GM21576 (cell line): ENCODE data around the gene TSPAN33.
"Not testable (repeated sequence)": the region's sequence is repeated elsewhere in the genome, so short reads cannot be mapped to it uniquely, and the experiment has no call there.

Source experiments
- ATAC-seq: cut with Tn5 transposase; IDR thresholded peaks from one replicate; pipeline ENCODE4 v1.9.1; 2021; ENCODE audit warnings: mild to moderate bottlenecking, moderate library complexity; ENCODE audit not compliant: unreplicated experiment

TSPAN33 gene

DNA sequence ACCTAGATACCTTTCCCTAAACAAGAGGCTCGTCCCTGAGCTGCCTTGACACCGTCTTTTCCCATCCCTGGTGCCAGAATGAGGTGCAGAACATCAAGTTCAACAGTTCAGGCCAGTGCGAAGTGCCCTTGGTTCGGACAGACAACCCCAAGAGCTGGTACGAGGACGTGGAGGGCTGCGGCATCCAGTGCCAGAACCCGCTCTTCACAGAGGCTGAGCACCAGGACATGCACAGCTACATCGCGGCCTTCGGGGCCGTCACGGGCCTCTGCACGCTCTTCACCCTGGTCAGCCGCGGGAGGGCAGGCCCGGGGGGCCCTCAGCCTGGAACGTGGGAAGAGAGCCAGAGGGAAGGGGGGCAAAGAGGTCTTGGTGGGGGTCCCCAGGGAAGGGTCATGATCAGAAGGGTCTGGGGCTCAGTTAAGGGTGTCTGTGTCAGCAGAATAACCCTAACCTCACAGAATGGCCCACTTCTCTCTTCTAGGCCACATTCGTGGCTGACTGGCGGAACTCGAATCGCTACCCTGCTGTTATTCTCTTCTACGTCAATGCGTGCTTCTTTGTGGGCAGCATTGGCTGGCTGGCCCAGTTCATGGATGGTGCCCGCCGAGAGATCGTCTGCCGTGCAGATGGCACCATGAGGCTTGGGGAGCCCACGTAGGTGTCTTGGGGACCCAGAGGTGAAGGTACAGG, 60.8 kb downstream of the TSPAN33 start:
- ATAC-seq = no peak

DNA sequence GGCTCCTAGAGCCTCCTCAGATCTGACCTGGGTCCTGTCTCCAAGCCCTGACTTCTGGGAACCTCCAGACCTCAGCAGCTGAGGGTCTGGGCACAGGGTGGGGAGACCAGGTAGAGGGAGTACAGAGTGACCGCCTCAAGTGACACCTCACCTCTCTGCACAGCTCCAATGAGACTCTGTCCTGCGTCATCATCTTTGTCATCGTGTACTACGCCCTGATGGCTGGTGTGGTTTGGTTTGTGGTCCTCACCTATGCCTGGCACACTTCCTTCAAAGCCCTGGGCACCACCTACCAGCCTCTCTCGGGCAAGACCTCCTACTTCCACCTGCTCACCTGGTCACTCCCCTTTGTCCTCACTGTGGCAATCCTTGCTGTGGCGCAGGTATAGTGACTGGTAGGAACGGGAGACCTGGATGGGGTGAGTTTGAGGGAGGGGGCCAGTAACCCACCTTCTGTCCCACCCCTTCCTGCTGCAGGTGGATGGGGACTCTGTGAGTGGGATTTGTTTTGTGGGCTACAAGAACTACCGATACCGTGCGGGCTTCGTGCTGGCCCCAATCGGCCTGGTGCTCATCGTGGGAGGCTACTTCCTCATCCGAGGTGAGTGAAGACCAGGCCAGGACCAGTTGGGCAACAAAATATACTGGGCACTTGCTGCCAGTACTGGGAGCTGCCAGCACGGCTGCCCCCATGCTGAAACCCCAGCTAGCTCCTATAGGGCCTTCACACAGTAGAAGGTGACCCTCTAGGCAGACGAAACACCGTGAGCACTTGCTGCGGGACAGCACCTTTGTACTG, 61.7 kb downstream of the TSPAN33 start:
- no peak for ATAC-seq

DNA sequence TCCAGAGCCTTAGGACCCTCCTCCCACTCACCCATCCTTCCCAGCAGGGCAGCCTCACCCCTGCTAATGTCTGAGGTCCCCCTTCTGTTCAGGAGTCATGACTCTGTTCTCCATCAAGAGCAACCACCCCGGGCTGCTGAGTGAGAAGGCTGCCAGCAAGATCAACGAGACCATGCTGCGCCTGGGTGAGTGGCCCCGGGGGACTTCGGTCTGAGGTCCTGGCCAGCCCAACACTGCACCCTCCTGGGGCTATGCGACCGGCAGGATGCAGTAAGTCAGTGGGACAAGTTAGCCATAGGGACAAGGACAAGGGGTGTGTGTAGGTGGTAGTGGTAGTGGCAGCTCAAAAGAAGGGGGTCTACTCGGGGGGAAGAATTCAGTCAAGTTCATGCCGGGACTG, 64.2 kb downstream of the TSPAN33 start:
- no peak for ATAC-seq

DNA sequence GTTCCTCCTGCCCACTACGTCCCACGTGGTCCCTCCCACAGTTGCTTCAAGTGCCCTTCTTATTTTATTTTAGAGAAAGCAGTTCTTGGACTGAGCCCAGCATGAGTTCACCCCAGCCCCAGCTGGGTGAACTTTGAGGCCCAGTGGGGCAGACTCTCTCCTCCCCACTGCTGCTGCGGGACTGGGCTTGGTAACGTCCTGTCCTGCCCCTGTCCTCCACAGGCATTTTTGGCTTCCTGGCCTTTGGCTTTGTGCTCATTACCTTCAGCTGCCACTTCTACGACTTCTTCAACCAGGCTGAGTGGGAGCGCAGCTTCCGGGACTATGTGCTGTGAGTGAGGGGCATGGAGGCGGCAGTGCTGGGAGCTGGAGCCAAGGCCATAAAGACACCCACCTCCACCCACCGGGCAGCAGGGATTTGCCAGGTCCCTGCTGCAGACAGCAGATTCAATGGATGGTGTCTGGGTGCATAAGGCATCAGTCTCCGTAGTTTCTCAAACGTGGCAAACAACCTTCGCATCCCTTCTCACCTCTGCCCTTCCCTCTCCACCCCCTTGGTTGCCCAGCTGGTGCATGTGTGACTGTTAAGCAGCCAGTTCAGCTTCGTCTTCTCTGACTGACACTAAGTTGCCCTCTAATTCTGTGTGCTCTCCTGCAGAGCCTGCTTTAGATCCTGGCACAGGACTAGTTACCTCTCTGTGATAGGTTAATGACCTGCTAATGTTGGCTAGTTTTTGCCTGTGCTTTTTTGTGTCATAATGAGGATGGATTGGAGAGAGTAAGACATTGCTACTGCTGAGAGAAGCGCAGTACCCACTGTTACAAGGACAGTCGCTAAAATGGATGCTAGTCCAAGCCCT, 64.8 kb downstream of the TSPAN33 start:
- ATAC-seq = no peak

DNA sequence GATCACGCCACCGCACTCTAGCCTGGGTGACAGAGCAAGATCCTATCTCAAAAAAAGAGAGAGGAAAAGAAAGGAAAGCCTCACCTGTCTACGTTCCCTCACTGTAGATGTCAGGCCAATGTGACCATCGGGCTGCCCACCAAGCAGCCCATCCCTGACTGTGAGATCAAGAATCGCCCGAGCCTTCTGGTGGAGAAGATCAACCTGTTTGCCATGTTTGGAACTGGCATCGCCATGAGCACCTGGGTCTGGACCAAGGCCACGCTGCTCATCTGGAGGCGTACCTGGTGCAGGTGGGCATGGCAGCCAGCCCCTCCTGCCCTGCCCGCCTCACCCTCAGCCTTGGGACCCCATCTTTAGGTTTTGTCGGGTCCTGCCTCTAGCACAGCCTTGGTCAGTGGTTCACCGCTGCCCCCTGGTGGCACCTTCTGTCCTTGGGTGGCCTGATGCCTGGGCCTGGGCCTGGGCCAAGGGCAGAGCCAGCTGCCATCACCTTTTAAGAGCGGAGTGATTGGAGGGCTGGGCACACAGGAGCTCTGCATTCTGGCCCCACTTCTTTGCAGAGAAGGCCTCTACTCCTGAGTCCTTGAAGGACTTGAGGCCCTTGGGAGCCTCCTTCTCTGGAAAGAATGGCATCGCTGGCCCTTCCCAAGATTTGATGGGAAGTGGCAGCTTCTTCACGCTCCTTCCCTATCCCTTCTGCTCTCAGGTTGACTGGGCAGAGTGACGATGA, 65.9 kb downstream of the TSPAN33 start:
- ATAC-seq = no peak

DNA sequence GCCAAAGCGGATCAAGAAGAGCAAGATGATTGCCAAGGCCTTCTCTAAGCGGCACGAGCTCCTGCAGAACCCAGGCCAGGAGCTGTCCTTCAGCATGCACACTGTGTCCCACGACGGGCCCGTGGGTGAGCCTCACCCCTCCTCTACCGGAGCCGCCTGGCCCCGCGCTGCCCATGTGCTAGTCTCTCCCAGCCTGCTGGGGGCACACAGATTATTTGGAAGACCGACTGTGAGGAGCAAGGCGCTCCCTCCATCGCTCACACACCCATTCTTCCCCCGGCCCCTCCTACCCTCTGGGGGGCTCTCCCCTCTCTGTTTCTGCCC, 66.4 kb downstream of the TSPAN33 start:
- ATAC-seq = no peak

DNA sequence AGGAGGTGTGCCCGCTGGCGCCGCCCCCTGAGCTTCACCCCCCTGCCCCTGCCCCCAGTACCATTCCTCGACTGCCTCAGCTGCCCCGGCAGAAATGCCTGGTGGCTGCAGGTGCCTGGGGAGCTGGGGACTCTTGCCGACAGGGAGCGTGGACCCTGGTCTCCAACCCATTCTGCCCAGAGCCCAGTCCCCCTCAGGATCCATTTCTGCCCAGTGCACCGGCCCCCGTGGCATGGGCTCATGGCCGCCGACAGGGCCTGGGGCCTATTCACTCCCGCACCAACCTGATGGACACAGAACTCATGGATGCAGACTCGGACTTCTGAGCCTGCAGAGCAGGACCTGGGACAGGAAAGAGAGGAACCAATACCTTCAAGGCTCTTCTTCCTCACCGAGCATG, 67.6 kb downstream of the TSPAN33 start:
- no peak for ATAC-seq

DNA sequence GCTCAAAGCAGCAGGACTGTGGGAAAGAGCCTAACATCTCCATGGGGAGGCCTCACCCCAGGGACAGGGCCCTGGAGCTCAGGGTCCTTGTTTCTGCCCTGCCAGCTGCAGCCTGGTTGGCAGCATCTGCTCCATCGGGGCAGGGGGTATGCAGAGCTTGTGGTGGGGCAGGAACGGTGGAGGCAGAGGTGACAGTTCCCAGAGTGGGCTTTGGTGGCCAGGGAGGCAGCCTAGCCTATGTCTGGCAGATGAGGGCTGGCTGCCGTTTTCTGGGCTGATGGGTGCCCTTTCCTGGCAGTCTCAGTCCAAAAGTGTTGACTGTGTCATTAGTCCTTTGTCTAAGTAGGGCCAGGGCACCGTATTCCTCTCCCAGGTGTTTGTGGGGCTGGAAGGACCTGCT, 68.1 kb downstream of the TSPAN33 start:
- ATAC-seq = no peak

DNA sequence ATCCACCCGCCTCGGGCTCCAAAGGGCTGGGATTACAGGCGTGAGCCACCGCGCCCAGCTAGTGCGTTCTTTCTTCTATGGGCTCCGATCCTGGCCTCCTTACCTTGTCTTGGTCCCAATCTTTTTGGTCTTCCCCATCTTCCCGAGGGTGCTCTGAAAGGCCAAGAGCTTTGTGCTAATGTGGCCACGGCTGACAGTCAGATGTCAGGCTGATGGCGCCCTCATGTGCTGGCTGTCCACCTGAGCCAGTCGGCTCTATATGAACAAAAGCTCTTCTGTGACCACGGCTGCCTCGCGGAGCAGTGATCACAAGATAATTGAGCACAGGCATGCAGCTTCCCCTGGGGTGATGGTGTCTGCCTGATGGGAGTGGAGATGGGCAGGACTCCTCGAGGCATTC, 69.3 kb downstream of the TSPAN33 start:
- ATAC-seq = no peak

DNA sequence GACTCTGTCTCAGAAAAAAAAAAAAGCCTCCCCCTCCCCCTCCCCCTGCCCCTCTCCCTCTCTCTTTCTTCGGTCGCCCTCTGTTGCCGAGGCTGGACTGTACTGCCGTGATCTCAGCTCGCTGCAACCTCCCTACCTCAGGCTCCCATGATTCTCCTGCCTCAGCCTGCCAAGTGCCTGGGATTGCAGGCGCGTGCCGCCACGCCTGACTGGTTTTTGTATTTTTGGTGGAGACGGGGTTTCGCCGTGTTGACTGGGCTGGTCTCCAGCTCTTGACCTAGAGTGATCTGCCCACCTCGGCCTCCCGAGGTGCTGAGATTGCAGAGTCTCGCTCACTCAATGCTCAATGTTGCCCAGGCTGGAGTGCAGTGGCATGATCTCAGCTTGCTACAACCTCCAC, 71.2 kb downstream of the TSPAN33 start:
- not testable (repeated sequence) for ATAC-seq

DNA sequence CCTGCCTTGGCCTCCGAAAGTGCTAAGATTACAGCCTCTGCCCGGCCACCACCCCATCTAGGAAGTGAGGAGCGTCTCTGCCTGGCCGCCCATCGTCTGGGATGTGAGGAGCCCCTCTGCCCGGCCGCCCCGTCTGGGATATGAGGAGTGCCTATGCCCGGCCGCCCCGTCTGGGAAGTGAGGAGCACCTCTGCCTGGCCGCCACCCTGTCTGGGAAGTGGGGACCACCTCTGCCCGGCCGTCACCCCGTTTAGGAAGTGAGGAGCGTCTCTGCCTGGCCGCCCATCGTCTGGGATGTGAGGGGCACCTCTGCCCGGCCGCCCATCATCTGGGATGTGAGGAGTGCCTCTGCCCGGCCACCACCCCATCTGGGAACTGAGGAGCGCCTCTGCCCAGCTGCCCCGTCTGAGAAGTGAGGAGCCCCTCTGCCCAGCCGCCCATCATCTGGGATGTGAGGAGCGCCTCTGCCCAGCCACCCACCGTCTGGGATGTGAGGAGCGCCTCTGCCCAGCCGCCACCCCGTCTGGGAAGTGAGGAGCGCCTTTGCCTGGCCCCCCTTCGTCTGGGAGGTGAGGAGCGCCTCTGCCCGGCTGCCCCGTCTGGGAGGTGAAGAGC, 71.7 kb downstream of the TSPAN33 start:
- ATAC-seq = not testable (repeated sequence)

DNA sequence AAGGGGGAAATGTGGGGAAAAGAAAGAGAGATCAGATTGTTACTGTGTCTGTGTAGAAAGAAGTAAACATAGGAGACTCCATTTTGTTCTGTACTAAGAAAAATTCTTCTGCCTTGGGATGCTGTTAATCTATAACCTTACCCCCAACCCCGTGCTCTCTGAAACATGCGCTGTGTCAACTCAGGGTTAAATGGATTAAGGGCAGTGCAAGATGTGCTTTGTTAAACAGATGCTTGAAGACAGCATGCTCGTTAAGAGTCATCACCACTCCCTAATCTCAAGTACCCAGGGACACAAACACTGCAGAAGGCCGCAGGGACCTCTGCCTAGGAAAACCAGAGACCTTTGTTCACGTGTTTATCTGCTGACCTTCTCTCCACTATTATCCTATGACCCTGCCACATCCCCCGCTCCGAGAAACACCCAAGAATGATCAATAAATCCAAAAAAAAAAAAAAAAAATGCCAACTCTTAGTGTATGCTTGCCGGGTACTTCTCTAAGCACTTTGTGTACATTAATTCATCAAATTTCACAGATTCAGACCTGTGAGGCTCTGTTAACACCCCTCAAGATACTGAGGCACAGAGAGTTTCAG, 72.4 kb downstream of the TSPAN33 start:
- ATAC-seq = not testable (repeated sequence)

DNA sequence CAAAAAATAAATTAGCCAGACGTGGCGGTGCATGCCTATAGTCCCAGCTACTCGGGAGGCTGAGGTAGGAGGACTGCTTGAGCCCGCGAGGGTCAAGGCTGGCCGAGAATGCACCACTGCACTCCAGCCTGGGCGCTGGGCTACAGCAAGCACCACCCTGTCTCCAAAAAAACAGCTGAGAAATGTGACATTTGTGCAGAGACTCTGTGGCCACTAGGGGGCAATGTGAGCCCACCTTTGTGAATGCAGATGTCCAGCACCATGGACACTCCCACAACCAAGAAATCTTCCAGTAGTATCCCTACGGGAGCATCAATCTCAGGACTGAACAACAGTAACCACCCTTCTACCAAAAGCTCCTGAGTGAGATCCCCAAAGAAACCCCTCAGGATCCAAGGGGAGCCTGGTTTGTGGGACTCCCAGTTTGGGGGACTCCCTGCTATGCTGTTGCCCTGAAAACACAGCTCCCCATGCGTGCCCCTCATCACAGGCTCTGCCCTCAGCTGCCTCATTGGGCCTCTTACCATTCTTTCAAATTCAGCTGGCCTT, 74.1 kb downstream of the TSPAN33 start:
- ATAC-seq = peak; percentile 50

DNA sequence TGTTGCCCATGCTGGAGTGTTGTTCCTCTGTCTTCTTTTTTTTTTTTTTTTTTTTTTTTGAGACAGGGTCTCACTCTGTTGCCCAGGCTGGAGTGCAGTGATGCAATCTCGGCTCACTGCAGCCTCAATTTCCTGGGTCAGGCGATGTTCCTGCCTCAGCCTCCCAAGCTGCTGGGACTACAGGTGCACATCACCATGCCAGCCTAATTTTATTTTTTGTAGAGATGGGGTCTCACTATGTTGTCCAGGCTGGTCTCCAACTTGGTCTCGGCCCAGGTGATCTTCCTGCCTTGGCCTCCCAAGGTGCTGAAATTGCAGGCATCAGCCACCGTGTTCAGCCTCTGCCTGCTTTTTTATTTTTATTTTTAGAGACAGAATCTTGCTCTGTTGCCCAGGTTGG, 74.7 kb downstream of the TSPAN33 start:
- ATAC-seq = not testable (repeated sequence)
